GM11168 (cell line): ENCODE results near the gene CORO2B.
"Not testable (repeated sequence)": the region's sequence is repeated elsewhere in the genome, so short reads cannot be mapped to it uniquely, and the experiment has no call there.

Experiments
- in situ Hi-C: fragments of 300-500 bp; cut with MboI; formaldehyde crosslinking; loops from one replicate; pipeline ENCODE4 v1.12.0; 2022; ENCODE audit warnings: low sequenced_read_pairs; ENCODE audit not compliant: unreplicated experiment

CORO2B gene

GRCh38 chr15:68658641-68659358, 80.0 kb downstream of the CORO2B start:
- in situ Hi-C loops = no loop called here

GRCh38 chr15:68663526-68663925, 84.7 kb downstream of the CORO2B start:
- in situ Hi-C loops = no loop called here

GRCh38 chr15:68666120-68666811, 87.5 kb downstream of the CORO2B start:
- in situ Hi-C loops = no loop called here

DNA sequence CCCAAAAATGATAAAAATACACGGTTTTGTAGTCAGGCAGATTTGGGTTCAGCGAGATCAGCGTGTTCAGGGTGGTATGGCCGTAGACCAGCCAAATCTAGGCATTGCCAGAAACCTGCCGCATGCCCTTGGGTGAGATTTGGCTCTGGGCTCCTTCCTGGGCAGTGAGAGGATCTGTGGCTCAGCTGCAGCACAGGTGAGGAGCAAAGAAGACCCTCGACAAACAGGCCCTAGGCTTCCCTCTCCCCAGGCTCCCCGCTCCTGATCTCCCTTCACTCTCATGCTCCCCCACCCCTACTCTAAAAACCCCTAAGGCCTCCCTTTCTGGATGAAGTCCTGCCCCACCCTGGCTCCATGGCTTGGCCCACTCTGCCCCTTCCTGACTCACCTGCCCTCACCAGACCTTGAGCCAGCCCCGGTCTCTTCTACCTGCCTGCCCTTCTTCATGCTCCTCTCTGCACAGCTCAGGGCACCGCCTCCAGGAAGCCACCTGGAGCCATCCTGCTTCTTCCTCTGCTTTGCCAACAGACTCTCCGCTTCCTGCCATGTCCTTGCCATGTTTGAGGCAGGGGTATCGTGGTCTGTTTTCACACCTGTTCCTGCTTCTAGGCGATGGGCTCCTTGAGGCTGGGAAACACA, 88.1 kb downstream of the CORO2B start:
- in situ Hi-C loops = no loop called here

GRCh38 chr15:68667800-68668625, 89.2 kb downstream of the CORO2B start:
- in situ Hi-C loops = no loop called here

DNA sequence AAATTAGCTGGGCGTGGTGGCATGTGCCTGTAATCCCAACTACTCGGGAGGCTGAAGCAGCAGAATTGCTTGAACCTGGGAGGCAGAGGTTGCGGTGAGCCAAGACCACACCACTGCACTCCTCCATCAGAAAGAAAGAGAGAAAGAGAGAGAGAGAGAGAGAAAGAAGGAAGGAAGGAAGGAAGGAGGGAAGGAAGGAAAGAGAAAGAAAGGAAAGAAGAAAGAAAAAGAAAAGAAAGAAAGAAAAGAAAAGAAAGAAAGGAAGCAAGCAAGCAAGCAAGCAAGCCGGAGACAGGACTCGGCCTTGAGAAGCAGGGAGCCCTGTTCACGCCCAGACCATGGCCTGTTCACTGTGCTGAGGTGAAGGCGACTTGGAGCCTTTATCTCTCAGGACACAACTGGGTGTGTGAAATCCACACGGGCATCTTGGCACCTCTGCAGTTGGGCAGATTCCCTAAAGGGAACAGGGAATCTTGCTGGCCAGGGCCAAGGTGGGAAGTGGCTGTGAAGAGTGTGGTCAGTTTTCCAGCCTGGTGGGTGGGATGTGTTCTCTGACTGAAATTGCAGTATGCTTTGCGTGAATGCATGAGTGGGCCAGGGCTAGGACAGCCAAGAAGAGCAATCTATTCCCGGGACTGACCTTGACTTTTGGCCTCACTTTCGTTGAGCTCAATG, 90.3 kb downstream of the CORO2B start:
- in situ Hi-C loops = no loop called here

- in situ Hi-C loops = loop anchor here (10.0 kb wide), 1 partner anchor 97 kb away; the partner anchor contains the start of gene CORO2B
Measured at GRCh38 chr15:68672251-68672650, 93.5 kb downstream of the CORO2B start.

DNA sequence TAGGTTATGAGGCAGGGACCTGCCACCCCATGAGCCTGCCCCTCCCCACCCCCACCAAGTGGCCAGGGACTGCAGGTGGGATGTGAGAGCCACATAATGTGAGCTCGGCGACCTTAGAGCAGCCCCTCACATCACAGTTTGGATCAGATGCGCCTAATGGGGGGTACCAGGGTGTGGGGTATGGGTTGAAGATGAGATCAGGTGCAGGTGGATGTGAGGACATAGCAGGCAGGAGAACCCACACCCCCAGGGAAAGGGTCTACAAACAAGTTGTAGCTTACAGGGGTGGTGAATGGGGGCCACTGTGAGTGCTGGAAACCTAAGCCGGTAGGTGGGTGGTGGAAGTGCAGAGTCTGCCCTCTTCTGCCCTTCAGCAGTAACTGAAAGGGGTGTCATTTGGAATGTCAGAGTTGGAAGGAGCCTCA, 94.0 kb downstream of the CORO2B start:
- in situ Hi-C loops = loop anchor here (10.0 kb wide), 1 partner anchor 98 kb away; the partner anchor contains the start of gene CORO2B

DNA sequence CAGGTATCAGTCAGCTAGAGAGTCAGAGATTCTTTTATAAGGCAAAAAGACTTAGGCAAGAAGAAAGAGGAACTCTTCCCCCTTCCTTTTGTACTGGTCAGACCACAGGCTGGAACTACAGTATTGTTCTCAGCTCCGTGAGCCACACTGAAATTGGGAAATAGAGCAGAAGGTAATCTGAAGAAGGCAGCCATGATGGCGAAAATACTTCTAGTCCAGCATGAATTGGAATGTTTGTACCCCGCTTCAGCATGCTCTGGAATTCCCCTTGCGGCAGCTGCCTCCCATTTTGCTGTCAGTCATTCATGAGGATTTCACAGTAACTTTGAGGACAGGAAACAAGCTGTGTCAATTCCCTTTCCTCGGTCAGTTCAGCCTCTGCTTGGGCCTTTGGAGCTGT, 96.2 kb downstream of the CORO2B start:
- in situ Hi-C loops = loop anchor here (10.0 kb wide), 1 partner anchor 100 kb away; the partner anchor contains the start of gene CORO2B

DNA sequence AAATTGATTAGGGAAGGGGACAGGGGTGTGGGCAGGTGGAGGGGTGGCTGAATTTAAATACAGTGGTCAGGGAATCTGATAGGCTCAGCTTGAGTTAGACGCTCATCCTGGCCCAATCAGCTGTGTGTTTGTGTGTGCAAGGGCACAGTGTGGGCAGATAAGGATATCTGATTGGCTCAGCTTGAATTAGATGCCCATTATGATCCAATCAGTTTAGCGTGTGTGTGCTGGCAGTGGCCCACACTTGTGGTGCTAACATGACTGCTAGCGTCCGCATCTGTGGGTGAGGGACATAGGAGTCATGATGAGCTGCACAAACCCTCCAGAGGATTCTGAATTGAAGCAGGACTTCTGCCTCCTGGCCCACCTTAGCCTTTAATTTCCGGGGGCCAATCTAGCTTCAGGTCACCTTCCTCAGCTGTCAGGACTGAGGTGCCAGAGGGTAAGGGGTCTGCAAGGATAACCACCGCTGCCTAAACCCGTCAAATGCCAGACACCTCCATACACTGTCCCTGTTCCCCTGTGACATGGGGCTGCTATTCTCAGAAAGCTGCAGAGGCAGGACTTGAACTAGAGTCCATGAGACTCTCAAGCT, 97.3 kb downstream of the CORO2B start:
- in situ Hi-C loops = loop anchor here (10.0 kb wide), 1 partner anchor 101 kb away; the partner anchor contains the start of gene CORO2B

GRCh38 chr15:68676926-68677325, 98.1 kb downstream of the CORO2B start:
- in situ Hi-C loops = loop anchor here (10.0 kb wide), 1 partner anchor 102 kb away; the partner anchor contains the start of gene CORO2B

GRCh38 chr15:68677996-68678395, 99.2 kb downstream of the CORO2B start:
- in situ Hi-C loops = loop anchor here (10.0 kb wide), 1 partner anchor 103 kb away; the partner anchor contains the start of gene CORO2B

DNA sequence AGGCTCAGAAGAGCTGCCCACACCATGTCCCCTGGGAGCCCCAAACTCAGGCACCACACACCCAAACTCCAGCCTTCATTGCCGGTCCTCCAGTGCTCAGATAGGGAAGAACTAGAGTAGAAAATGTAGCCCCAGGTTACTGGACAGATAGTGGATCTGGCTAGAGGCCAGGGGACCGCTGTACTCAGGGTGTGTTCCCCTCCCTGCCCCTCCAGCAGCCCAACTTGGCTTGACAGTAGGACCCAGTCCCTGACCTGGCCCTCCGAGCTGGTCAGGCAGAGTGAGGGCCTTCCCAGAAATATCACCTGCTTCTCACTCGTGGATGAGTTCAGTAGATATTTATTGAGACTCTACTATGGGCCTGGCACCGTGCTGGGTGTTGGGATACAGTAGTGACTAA, 100.0 kb downstream of the CORO2B start:
- in situ Hi-C loops = loop anchor here (10.0 kb wide), 1 partner anchor 104 kb away; the partner anchor contains the start of gene CORO2B

DNA sequence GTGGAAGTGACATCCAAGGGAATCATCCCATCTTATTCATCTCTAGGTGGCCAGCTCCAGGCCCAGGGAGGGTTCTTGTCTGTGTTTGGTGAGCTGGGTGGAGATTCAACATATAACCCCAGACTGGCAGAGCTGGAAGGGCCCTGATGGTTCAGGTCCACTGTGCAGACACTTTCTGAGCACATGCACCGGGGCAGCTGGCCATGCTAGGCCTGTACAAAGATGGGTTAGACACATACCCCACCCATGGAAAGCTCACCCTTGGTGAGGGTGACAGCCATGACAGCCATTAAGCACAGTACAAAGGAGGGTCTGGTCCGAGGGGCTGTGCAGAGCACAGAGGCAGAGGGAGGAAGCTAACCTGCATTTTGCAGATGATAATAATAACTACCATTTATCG, 100.4 kb downstream of the CORO2B start:
- in situ Hi-C loops = loop anchor here (10.0 kb wide), 1 partner anchor 104 kb away; the partner anchor contains the start of gene CORO2B

GRCh38 chr15:68679961-68680371, 101.2 kb downstream of the CORO2B start:
- in situ Hi-C loops = loop anchor here (10.0 kb wide), 1 partner anchor 105 kb away; the partner anchor contains the start of gene CORO2B

DNA sequence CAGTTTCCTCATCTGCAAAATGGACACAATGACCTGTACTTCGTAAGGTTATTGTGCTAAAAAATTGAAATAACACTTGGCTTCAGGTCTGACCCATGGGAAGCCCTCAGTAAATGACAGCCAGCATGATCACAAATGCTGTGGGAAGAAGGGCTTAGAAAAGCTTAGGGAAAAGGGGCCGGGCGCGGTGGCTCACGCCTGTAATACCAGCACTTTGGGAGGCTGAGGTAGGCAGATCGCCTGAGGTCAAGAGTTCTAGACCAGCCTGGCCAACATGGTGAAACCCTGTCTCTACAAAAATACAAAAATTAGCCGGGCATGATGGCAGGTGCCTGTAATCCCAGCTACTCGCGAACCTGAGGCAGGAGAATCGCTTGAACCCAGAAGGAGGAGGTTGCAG, 102.0 kb downstream of the CORO2B start:
- in situ Hi-C loops = not testable (repeated sequence)

DNA sequence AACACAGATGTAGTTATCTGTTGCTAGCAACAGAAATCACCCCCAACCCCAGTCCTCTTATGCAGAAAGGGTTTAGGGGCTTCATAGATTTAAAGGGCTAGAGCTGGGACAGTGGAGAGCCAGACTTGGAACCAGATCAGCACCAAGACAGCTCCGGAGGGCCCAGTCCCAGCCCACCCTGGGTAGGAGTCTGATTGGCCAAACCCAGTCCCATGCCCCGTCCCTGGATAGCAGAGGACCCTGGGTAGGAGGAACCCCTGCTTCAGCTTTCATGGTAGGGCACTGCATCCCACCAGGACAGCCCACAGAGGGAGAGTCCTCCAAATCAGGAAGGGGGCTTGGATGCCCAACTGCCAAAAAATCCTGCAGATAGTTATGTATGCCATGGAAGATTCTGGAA, 103.0 kb downstream of the CORO2B start:
- in situ Hi-C loops = no loop called here

DNA sequence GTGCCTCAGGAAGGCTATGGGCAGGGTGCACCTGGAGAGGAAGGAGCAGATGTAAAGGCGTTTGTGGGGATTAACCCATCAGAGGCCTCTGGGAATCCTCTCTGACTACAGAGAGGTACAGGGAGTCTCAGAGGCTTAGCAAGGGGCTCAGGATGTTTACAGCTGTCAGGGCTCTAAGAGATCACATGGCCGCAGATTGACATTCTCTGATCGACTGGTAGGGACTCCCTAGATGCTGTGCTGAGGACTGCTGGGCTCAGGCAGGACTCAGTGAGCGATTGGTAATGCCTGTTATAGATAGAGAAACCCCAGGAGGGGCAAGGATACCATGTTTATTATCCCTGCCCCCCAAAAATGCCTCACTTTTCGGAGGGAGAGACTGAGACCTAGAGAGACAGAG, 103.5 kb downstream of the CORO2B start:
- in situ Hi-C loops = no loop called here

GRCh38 chr15:68683026-68683425, 104.2 kb downstream of the CORO2B start:
- in situ Hi-C loops = no loop called here
